ENCODE results near the gene LAMB3. TPM values are rescaled to one million over a fixed set of nuclear protein-coding genes. Genes with fewer than 3 reads are reported as not detected.

LAMB3 gene
- total RNA-seq, 4 donors from 2014 or later: 70.0 to 181 (median 123) TPM

- no peak overlapping the region for H3K4me3 ChIP-seq (ENCODE audit: low read depth, poor library complexity, severe bottlenecking)
- TF ChIP-seq, protein P1, sequence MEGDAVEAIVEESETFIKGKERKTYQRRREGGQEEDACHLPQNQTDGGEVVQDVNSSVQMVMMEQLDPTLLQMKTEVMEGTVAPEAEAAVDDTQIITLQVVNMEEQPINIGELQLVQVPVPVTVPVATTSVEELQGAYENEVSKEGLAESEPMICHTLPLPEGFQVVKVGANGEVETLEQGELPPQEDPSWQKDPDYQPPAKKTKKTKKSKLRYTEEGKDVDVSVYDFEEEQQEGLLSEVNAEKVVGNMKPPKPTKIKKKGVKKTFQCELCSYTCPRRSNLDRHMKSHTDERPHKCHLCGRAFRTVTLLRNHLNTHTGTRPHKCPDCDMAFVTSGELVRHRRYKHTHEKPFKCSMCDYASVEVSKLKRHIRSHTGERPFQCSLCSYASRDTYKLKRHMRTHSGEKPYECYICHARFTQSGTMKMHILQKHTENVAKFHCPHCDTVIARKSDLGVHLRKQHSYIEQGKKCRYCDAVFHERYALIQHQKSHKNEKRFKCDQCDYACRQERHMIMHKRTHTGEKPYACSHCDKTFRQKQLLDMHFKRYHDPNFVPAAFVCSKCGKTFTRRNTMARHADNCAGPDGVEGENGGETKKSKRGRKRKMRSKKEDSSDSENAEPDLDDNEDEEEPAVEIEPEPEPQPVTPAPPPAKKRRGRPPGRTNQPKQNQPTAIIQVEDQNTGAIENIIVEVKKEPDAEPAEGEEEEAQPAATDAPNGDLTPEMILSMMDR (IDR thresholded peaks at IDR 0.05): no peak
- no peak for TF ChIP-seq POLR2A (IDR thresholded peaks at IDR 0.05)
- no peak for DNase-seq (ENCODE audit: low spot score in 2 of 2)
- intact Hi-C loops (cut with DNase I; ENCODE audit: low total_unique reads): no loop called here
- 77 to 80% methylated on average over 10 of the region's 10 CpGs for WGBS, 2 donors
Observed at GRCh38 chr1:209595599-209596285, 56.5 kb downstream of the LAMB3 start.

- intact Hi-C loops (cut with DNase I; ENCODE audit: low total_unique reads): no loop called here
- 68 to 70% methylated on average over 9 of the region's 9 CpGs for WGBS, 2 donors
- no peak overlapping the region for H3K4me3 ChIP-seq (ENCODE audit: low read depth, poor library complexity, severe bottlenecking)
- no peak for DNase-seq (ENCODE audit: low spot score in 2 of 2)
- TF ChIP-seq POLR2A (IDR thresholded peaks at IDR 0.05): no peak
- TF ChIP-seq, protein P1 (IDR thresholded peaks at IDR 0.05): no peak
Observed at GRCh38 chr1:209595028-209595427, 57.2 kb downstream of the LAMB3 start.

- H3K4me3 ChIP-seq (ENCODE audit: low read depth, poor library complexity, severe bottlenecking): no peak overlapping the region
- DNase-seq (ENCODE audit: low spot score in 2 of 2): no peak
- intact Hi-C loops (cut with DNase I; ENCODE audit: low total_unique reads): no loop called here
- WGBS, 2 donors: 61 to 65% methylated on average over 1 of the region's 1 CpG
- TF ChIP-seq, protein P1 (IDR thresholded peaks at IDR 0.05): no peak
- no peak for TF ChIP-seq POLR2A (IDR thresholded peaks at IDR 0.05)
Observed at GRCh38 chr1:209594440-209594839, 57.8 kb downstream of the LAMB3 start.

- WGBS, 2 donors: 57 to 76% methylated on average over 2 of the region's 2 CpGs
- H3K4me3 ChIP-seq (ENCODE audit: low read depth, poor library complexity, severe bottlenecking): no peak overlapping the region
- no peak for DNase-seq (ENCODE audit: low spot score in 2 of 2)
- TF ChIP-seq, protein P1 (IDR thresholded peaks at IDR 0.05): no peak
- no peak for TF ChIP-seq POLR2A (IDR thresholded peaks at IDR 0.05)
- intact Hi-C loops (cut with DNase I; ENCODE audit: low total_unique reads): no loop called here
Observed at GRCh38 chr1:209593747-209594146, 58.5 kb downstream of the LAMB3 start.

- WGBS, 2 donors: 64 to 72% methylated on average over 6 of the region's 6 CpGs
- TF ChIP-seq, protein P1 (IDR thresholded peaks at IDR 0.05): no peak
- TF ChIP-seq POLR2A (IDR thresholded peaks at IDR 0.05): no peak
- DNase-seq (ENCODE audit: low spot score in 2 of 2): no peak
- intact Hi-C loops (cut with DNase I; ENCODE audit: low total_unique reads): no loop called here
- H3K4me3 ChIP-seq (ENCODE audit: low read depth, poor library complexity, severe bottlenecking): no peak overlapping the region
Observed at GRCh38 chr1:209590405-209590804, 61.8 kb downstream of the LAMB3 start.

DNA sequence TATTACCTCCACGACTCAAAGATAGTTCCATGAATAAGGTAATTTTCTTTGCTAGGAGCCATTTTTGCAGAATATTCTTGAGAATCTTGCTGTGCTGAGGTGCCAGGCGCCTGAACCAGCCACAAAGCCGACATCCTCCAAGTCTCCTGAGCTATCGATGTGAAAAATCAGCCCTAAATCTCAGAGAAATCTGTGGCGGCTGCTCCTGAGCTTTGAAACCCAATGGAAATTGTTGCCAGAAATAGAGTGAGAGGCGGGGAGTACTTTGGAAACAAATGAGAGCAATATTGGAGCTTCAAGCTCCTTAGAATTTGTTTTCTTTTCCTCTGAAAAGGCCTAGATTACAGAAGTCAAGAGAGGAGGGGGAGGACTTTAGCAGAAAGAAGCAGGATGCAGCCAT is 62.4 kb downstream of the LAMB3 start:
- no peak for DNase-seq (ENCODE audit: low spot score in 2 of 2)
- intact Hi-C loops (cut with DNase I; ENCODE audit: low total_unique reads): no loop called here
- no peak overlapping the region for H3K4me3 ChIP-seq (ENCODE audit: low read depth, poor library complexity, severe bottlenecking)
- 90 to 93% methylated on average over 6 of the region's 6 CpGs for WGBS, 2 donors
- TF ChIP-seq, protein P1 (IDR thresholded peaks at IDR 0.05): no peak
- TF ChIP-seq POLR2A (IDR thresholded peaks at IDR 0.05): no peak

Measured in lower leg skin (tissue), 4 donors.